Neuronal stem cell (in vitro differentiated cells): ENCODE data around the gene MARK2. TPM values are rescaled to one million over a fixed set of nuclear protein-coding genes. Genes with fewer than 3 reads are reported as not detected.

ENCODE experiments used
- small RNA-seq: library from polyadenylated mRNA; stranded (forward); fragments of <200 nt; extraction: miRNeasy Mini kit (QIAGEN cat#:217004); gene quantifications from one replicate; pipeline ENCODE3, GENCODE V24; 2013; ENCODE audit not compliant: insufficient read depth

The MARK2 gene

Small RNA genes within 50 kb of the gene (small RNA-seq; reads per million reads assigned to genes)
- gene AP006289.1 (not detected), gene RN7SL596P (not detected), gene RNU6-1306P (not detected)
